ENCODE measurements around the gene TRA2B. TPM values are rescaled to one million over a fixed set of nuclear protein-coding genes. Genes with fewer than 3 reads are reported as not detected.

The TRA2B gene
- total RNA-seq, 1 experiment from 2014 or later = 204 TPM

DNA sequence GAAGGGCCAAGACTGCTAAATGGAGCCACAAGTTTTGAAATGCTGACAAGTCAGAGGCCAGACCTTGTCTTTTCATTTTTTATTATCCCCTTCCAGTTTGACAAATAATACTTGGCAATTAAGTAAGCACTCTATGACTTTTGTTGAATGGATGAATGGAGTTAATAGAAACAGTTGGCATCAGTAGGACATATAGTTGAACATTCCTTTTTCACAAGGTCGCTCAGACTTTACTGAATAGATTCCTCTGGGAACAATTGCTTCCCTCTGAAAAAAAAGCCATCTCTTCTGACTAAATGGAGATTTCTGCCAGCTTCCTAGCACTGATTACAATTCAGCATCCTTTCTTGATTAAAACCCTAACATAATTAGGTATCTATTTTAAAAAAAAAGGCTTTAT is 53.2 kb downstream of the TRA2B start:
- H3K27me3 ChIP-seq (replicated peaks; ENCODE audit: control insufficient read depth, insufficient read depth, low read length) = no peaks in the 10 kb centered on the region
- ChIA-PET CTCF (no interaction called here), POLR2A (no interaction called here)
- Mint-ChIP-seq H3K4me1 (ENCODE audit: low read depth, unreplicated experiment) (no peaks in the 10 kb centered on the region), H3K4me3 (ENCODE audit: unreplicated experiment) (no peak overlapping the region), H3K27me3 (ENCODE audit: insufficient read depth, unreplicated experiment) (no peaks in the 10 kb centered on the region), H3K9me3 (ENCODE audit: unreplicated experiment) (no peaks in the 10 kb centered on the region), H3K36me3 (ENCODE audit: insufficient read depth, unreplicated experiment) (no peaks in the 10 kb centered on the region), H3K27ac (ENCODE audit: unreplicated experiment) (no peak overlapping the region)
- H3K36me3 ChIP-seq (ENCODE audit: control insufficient read depth, insufficient read depth, low read length) = no peaks in the 10 kb centered on the region
- no TSS peak for BruUV-seq (replicated peaks)
- H3K9me3 ChIP-seq = no peaks in the 10 kb centered on the region
- TF ChIP-seq, protein P1, sequence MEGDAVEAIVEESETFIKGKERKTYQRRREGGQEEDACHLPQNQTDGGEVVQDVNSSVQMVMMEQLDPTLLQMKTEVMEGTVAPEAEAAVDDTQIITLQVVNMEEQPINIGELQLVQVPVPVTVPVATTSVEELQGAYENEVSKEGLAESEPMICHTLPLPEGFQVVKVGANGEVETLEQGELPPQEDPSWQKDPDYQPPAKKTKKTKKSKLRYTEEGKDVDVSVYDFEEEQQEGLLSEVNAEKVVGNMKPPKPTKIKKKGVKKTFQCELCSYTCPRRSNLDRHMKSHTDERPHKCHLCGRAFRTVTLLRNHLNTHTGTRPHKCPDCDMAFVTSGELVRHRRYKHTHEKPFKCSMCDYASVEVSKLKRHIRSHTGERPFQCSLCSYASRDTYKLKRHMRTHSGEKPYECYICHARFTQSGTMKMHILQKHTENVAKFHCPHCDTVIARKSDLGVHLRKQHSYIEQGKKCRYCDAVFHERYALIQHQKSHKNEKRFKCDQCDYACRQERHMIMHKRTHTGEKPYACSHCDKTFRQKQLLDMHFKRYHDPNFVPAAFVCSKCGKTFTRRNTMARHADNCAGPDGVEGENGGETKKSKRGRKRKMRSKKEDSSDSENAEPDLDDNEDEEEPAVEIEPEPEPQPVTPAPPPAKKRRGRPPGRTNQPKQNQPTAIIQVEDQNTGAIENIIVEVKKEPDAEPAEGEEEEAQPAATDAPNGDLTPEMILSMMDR (IDR thresholded peaks at IDR 0.05; ENCODE audit: insufficient read depth in 1 of 2, low read depth in 1 of 2, low read length in 1 of 2, severe bottlenecking in 1 of 2, unreplicated experiment in 1 of 2) = no peak
- H3K4me1 ChIP-seq = no peaks in the 10 kb centered on the region
- DNase-seq = no peak
- no peak overlapping the region for H3K4me3 ChIP-seq (ENCODE audit: low read depth, low read length)
- intact Hi-C loops (cut with micrococcal nuclease; ENCODE audit: unreplicated experiment) = no loop called here

DNA sequence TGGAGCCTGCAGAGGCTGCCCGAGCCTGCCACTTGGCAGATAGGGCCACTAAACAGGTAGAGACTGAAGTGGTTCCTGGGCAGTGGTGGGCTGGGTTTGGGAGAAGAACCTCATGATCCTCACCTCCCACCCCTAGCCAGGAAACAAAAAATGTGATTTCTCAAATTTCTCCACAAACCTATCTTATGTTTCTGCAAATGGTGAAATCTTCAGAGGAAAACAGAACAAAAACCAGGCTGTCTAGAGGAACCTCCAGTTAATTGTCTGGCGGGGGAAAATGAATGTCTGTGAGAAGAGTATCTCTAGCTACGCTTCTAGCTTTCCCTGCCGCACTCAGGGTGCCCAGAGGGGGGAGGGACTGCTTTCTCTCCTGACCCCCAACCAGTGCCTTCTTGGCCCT is 55.9 kb downstream of the TRA2B start:
- intact Hi-C loops (cut with micrococcal nuclease; ENCODE audit: unreplicated experiment) = no loop called here
- no peaks in the 10 kb centered on the region for H3K27me3 ChIP-seq (replicated peaks; ENCODE audit: control insufficient read depth, insufficient read depth, low read length)
- ChIA-PET POLR2A (no interaction called here), CTCF (no interaction called here)
- no peak overlapping the region for H3K4me3 ChIP-seq (ENCODE audit: low read depth, low read length)
- TF ChIP-seq, protein P1 (IDR thresholded peaks at IDR 0.05; ENCODE audit: insufficient read depth in 1 of 2, low read depth in 1 of 2, low read length in 1 of 2, severe bottlenecking in 1 of 2, unreplicated experiment in 1 of 2) = no peak
- Mint-ChIP-seq H3K27me3 (ENCODE audit: insufficient read depth, unreplicated experiment) (no peaks in the 10 kb centered on the region), H3K4me3 (ENCODE audit: unreplicated experiment) (no peak overlapping the region), H3K4me1 (ENCODE audit: low read depth, unreplicated experiment) (no peaks in the 10 kb centered on the region), H3K9me3 (ENCODE audit: unreplicated experiment) (no peaks in the 10 kb centered on the region), H3K27ac (ENCODE audit: unreplicated experiment) (no peak overlapping the region), H3K36me3 (ENCODE audit: insufficient read depth, unreplicated experiment) (no peaks in the 10 kb centered on the region)
- no peaks in the 10 kb centered on the region for H3K4me1 ChIP-seq
- H3K36me3 ChIP-seq (ENCODE audit: control insufficient read depth, insufficient read depth, low read length) = no peaks in the 10 kb centered on the region
- BruUV-seq (replicated peaks) = no TSS peak
- H3K9me3 ChIP-seq = no peaks in the 10 kb centered on the region
- no peak for DNase-seq

DNA sequence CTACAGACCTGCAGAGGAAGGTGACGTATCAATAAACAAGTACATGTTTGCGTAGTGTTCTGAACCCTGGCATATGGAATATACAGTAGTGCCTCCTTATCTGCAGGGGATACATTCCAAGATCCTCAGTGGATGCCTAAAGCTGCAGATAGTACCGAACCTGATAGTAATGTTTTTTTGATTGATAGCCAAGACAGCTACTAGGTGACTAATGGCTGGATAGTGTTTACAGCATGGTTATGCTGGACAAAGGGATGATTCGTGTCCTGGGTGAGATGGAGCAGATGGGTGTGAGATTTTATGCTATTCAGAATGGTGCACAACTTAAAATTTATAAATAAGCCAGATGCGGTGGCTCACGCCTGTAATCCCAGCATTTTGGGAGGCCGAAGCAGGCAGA is 57.2 kb downstream of the TRA2B start:
- Histone ChIP-seq H3K36me3 (ENCODE audit: control insufficient read depth, insufficient read depth, low read length) (no peaks in the 10 kb centered on the region), H3K4me1 (no peaks in the 10 kb centered on the region), H3K9me3 (no peaks in the 10 kb centered on the region), H3K4me3 (ENCODE audit: low read depth, low read length) (no peak overlapping the region), H3K27me3 (replicated peaks; ENCODE audit: control insufficient read depth, insufficient read depth, low read length) (no peaks in the 10 kb centered on the region)
- TF ChIP-seq, protein P1 (IDR thresholded peaks at IDR 0.05; ENCODE audit: insufficient read depth in 1 of 2, low read depth in 1 of 2, low read length in 1 of 2, severe bottlenecking in 1 of 2, unreplicated experiment in 1 of 2) = no peak
- ChIA-PET CTCF (no interaction called here), POLR2A (no interaction called here)
- DNase-seq = no peak
- Mint-ChIP-seq H3K27me3 (ENCODE audit: insufficient read depth, unreplicated experiment) (no peaks in the 10 kb centered on the region), H3K4me1 (ENCODE audit: low read depth, unreplicated experiment) (no peaks in the 10 kb centered on the region), H3K4me3 (ENCODE audit: unreplicated experiment) (no peak overlapping the region), H3K36me3 (ENCODE audit: insufficient read depth, unreplicated experiment) (no peaks in the 10 kb centered on the region), H3K9me3 (ENCODE audit: unreplicated experiment) (no peaks in the 10 kb centered on the region), H3K27ac (ENCODE audit: unreplicated experiment) (no peak overlapping the region)
- BruUV-seq (replicated peaks) = no TSS peak
- intact Hi-C loops (cut with micrococcal nuclease; ENCODE audit: unreplicated experiment) = no loop called here

Measured in Caco-2 (cell line).